ENCODE data around the gene WFDC5.
"Not testable (repeated sequence)": the region's sequence is repeated elsewhere in the genome, so short reads cannot be mapped to it uniquely, and the experiment has no call there.

The WFDC5 gene, protein sequence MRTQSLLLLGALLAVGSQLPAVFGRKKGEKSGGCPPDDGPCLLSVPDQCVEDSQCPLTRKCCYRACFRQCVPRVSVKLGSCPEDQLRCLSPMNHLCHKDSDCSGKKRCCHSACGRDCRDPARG

GRCh38 chr20:45114465-45115385 is at the start of gene WFDC5:
TSS of gene WFDC5 (minus strand) at chr20:45115174. CDS start at chr20:45115083, 91 bp downstream.
- DNase-seq: no peak

GRCh38 chr20:45163083-45163803 is 48.3 kb upstream of the WFDC5 start:
- DNase-seq: no peak

GRCh38 chr20:45157962-45158361 is 43.0 kb upstream of the WFDC5 start:
- DNase-seq: no peak

GRCh38 chr20:45156713-45157112 is 41.7 kb upstream of the WFDC5 start:
- DNase-seq: no peak

GRCh38 chr20:45154794-45155193 is 39.8 kb upstream of the WFDC5 start:
- not testable (repeated sequence) for DNase-seq

DNA sequence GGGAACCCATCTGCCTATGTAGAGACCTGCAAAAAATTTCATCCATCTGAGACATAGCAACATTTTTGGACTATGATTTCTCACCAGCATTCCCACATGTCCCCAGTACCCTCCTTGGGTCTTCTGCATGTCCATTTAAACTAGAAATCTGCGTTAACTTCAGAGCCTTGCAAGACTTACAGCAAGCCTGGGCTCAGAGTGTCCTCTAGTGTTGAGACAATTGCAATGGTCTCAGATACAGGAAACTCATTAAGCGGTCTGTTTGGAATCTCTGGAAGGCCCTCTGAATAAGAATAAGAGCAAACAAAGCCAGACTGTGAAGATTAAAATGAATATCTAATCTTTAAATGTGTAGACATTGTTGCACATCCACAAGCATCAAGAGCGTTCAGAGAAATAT is 39.2 kb upstream of the WFDC5 start:
- DNase-seq: no peak

- DNase-seq: no peak
These were observed 38.8 kb upstream of the WFDC5 start for GRCh38 chr20:45153752-45154151.

GRCh38 chr20:45153147-45153546 is 38.2 kb upstream of the WFDC5 start:
- DNase-seq: no peak

GRCh38 chr20:45152405-45152804 is 37.4 kb upstream of the WFDC5 start:
- no peak for DNase-seq

DNA sequence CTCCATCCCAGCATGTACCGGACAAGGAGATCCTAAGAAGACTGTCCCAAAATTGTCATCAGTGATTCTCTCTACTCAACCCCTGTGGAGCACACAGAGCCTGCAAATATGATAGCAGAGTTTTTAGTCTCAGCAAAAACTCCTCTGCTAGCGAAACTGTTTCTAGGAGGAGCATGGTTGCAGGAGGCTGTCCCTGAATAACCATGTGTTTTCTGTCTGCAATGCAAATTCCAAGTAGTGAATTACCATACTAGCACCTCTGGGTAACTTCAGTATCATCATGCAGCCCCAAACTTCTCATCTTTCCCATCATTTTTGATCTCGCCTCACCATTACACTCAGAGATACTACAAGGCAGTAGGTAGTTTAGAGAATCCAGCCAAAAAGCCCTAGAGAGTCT is 34.1 kb upstream of the WFDC5 start:
- DNase-seq: no peak

GRCh38 chr20:45140836-45141235 is 25.9 kb upstream of the WFDC5 start:
- DNase-seq: no peak

DNA sequence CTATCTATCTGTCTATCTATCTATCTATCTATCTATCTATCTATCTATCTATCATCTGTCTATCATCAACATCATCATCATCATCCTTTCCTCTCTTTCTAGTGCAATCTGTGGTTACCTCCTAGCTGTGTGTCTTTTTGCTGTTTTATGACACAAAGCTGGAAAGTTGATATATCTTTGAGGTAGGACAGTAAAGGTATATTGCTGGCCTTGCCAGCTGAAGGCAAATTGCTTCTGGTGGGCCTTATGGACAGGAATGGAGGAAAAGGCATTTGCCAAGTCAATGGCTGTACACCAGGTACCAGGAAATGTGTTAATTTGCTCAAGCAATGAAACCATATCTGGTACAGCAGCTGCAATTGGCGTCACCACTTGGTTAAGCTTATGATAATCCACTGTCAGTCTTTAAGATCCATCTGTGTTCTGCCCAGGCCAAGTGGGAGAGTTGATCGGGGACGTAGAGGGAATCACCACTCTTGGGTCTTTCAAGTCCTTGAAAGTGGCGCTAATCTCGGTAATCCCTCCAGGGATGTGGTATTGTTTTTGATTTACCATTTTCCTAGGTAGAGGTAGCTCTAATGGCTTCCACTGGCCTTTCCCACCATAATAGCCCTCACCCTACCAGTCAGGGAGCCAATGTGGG is 24.9 kb upstream of the WFDC5 start:
- DNase-seq: not testable (repeated sequence)

- no peak for DNase-seq
These were observed 23.8 kb upstream of the WFDC5 start for GRCh38 chr20:45138561-45139300.

GRCh38 chr20:45136911-45137310 is 21.9 kb upstream of the WFDC5 start:
- no peak for DNase-seq

GRCh38 chr20:45128099-45128498 is 13.1 kb upstream of the WFDC5 start:
- DNase-seq: no peak

DNA sequence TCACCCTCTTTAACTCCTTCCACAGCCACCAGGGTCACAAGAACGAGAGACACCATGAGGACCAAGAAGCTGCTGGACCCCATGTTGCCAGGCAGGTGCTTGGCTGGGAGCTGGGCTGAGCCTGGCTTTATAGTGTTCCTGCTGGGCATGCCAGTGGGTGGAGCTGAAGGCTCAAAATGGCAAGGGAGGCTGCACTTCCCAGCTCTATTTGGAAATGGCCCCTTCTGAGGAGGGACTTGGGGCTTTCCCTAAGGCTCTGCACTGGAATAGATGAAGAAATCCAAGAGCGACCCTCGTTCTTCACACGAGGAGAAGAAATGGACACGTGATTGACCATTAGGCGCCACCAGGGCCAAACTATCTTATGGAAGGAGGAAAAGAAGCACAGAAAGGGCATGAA is 9.4 kb upstream of the WFDC5 start, which contains the start of gene WFDC12:
TSS of gene WFDC12 (minus strand) at position 101 of the 400 bp plus-strand sequence. CDS start at position 83, 18 bp downstream.
- DNase-seq: no peak

GRCh38 chr20:45121388-45121787 is 6.4 kb upstream of the WFDC5 start:
- no peak for DNase-seq

DNA sequence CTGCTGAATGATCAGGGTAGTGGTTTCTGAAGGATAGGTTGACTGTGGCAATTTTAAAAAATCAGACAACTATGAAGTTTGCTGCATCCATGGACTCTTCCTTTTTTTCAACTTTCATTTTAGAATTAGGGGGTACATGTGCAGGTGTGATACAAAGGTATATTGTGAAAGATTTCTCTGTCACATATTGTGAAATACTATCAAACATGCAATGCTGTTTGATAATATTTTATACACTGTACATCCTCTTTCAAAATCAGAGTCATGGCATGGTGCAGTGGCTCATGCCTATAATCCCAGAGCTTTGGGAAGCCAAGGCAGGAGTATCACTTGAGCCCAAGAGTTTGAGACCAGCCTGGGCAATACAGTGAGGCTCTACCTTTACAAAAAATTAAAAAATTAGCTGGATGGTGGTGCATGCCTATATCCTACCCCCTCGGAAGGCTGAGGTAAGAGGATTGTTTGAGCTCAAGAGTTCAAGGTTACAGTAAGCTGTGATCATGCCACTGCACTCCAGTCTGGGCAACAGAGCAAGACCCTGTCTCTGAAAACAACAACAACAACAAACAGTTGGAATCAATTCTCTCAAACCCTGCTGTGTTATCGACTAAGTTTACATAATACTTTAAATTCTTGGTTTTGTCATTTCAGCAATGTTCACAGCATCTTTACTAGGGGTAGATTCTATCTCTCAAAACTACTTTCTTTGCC is 4.7 kb upstream of the WFDC5 start:
- DNase-seq: no peak

DNA sequence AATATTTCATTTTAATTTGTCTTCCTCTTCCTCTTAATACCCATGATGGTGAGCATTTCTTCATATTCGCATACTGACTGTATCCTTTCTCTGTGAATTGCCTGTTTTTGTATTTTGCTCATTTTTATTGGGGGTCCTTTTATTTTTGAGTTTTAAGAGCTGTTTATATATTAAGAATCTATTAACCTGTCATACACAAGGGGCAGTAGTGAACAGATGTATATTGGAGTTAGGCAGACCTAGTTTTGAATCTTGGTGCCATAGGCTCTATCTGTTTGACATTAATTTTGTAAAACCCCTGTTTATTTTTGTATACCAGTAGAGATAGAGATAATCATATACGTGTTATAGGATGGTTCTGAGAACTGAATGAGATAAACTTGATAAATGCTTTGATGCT is 3.1 kb upstream of the WFDC5 start:
- DNase-seq: no peak

DNA sequence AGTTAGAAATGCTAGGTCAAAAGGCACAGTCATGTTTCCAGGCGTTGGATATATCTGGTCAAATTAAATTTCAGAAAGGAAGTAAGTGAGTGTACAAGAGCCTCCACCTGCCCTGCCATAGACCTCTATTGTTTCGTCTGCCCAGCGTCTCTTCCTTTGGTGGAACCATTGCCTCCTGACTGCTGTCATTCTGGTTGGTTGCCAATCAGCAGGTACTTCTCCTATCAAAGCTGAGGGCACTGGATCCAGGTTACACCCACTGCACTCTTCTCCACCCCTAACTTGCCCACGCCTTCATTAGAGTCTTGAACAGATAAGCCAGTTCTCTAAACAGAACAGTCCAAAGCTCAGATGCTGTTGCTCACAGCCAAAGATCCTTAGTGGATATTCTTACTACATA is 2.6 kb upstream of the WFDC5 start:
- DNase-seq: no peak

GRCh38 chr20:45115829-45116228 is 855 bp upstream of the WFDC5 start:
- DNase-seq: no peak

- no peak for DNase-seq
These were observed 406 bp upstream of the WFDC5 start for GRCh38 chr20:45115386-45115774.

Data from NCI-H1436 treated with DMSO at 0.1 percent for 48 hours (cell line).